Measurements from ENCODE around the gene TBC1D8B. TPM values are rescaled to one million over a fixed set of nuclear protein-coding genes. Genes with fewer than 3 reads are reported as not detected.
"Not testable (repeated sequence)": the region's sequence is repeated elsewhere in the genome, so short reads cannot be mapped to it uniquely, and the experiment has no call there.

The TBC1D8B gene
- total RNA-seq, 6 experiments from 2014 or later, result 6.6 to 9.6 (median 8.2) TPM

GRCh38 chrX:106811131-106811910, 8.8 kb downstream of the TBC1D8B start:
- no peaks in the 10 kb centered on the region for H3K9me3 ChIP-seq
- peak in 3 of 4 donors; percentile 44 to 68 (median 54) for ATAC-seq
- H3K27me3 ChIP-seq, result no peaks in the 10 kb centered on the region
- no peaks in the 10 kb centered on the region for H3K36me3 ChIP-seq
- TF ChIP-seq POLR2A (IDR thresholded peaks at IDR 0.05) (no peak), CTCF (IDR thresholded peaks at IDR 0.05) (no peak)
- intact Hi-C loops (cut with DNase I), result no loop called here
- peaks cover 0 to 9% (median 0%) of the 10 kb centered on the region in 4 donors for H3K4me1 ChIP-seq
- no peak for DNase-seq
- no peak overlapping the region for H3K4me3 ChIP-seq
- H3K27ac ChIP-seq, result no peak overlapping the region
- WGBS (ENCODE audit: insufficient coverage, low coverage, low lambda C conversion rate, missing lambda C conversion rate), result 33% methylated on average over 7 of the region's 7 CpGs

GRCh38 chrX:106812930-106813329, 10.5 kb downstream of the TBC1D8B start:
- intact Hi-C loops (cut with DNase I); ATAC-seq; H3K36me3 ChIP-seq; H3K9me3 ChIP-seq; H3K27ac ChIP-seq; H3K4me3 ChIP-seq; H3K4me1 ChIP-seq; H3K27me3 ChIP-seq; DNase-seq: not testable (repeated sequence)
- 72% methylated on average over 5 of the region's 5 CpGs for WGBS (ENCODE audit: insufficient coverage, low coverage, low lambda C conversion rate, missing lambda C conversion rate)

- H3K27ac ChIP-seq; H3K27me3 ChIP-seq; H3K36me3 ChIP-seq; H3K4me3 ChIP-seq; H3K9me3 ChIP-seq; ATAC-seq; H3K4me1 ChIP-seq; intact Hi-C loops (cut with DNase I); DNase-seq: not testable (repeated sequence)
- WGBS (ENCODE audit: insufficient coverage, low coverage, low lambda C conversion rate, missing lambda C conversion rate), result 93% methylated on average over 3 of the region's 3 CpGs
These were observed 11.6 kb downstream of the TBC1D8B start for GRCh38 chrX:106814093-106814492.

GRCh38 chrX:106862972-106863688, 60.7 kb downstream of the TBC1D8B start:
- DNase-seq, result peak in 1 of 3 donors; percentile 20

GRCh38 chrX:106863697-106864096, 61.2 kb downstream of the TBC1D8B start:
- Histone ChIP-seq H3K9me3 (no peaks in the 10 kb centered on the region), H3K36me3 (no peaks in the 10 kb centered on the region), H3K4me1 (no peaks in the 10 kb centered on the region), H3K27ac (no peak overlapping the region), H3K27me3 (no peaks in the 10 kb centered on the region), H3K4me3 (no peak overlapping the region)
- no peak for TF ChIP-seq CTCF (IDR thresholded peaks at IDR 0.05)
- no peak for TF ChIP-seq POLR2A (IDR thresholded peaks at IDR 0.05)
- 57% methylated on average over 1 of the region's 9 CpGs for WGBS (ENCODE audit: insufficient coverage, low coverage, low lambda C conversion rate, missing lambda C conversion rate)
- peak in 1 of 4 donors; percentile 19 for ATAC-seq
- peak in 1 of 3 donors; percentile 14 for DNase-seq
- intact Hi-C loops (cut with DNase I), result no loop called here

More at GRCh38 chrX:106862972-106863688, 60.7 kb downstream of the TBC1D8B start:
- peak in 3 of 4 donors; percentile 58 to 64 (median 60) for ATAC-seq
- Histone ChIP-seq H3K4me3 (no peak overlapping the region), H3K36me3 (no peaks in the 10 kb centered on the region), H3K27ac (no peak overlapping the region), H3K9me3 (no peaks in the 10 kb centered on the region), H3K4me1 (no peaks in the 10 kb centered on the region), H3K27me3 (no peaks in the 10 kb centered on the region)
- 8% methylated on average over 2 of the region's 13 CpGs for WGBS (ENCODE audit: insufficient coverage, low coverage, low lambda C conversion rate, missing lambda C conversion rate)
- intact Hi-C loops (cut with DNase I), result no loop called here
- TF ChIP-seq POLR2A (IDR thresholded peaks at IDR 0.05) (no peak), CTCF (IDR thresholded peaks at IDR 0.05) (peak; percentile 19 to 52 (median 44))

GRCh38 chrX:106872796-106873195, 70.3 kb downstream of the TBC1D8B start:
- H3K36me3 ChIP-seq; H3K4me1 ChIP-seq; intact Hi-C loops (cut with DNase I); H3K27ac ChIP-seq; DNase-seq; ATAC-seq; H3K9me3 ChIP-seq; H3K27me3 ChIP-seq; H3K4me3 ChIP-seq: not testable (repeated sequence)
- 90% methylated on average over 2 of the region's 2 CpGs for WGBS (ENCODE audit: insufficient coverage, low coverage, low lambda C conversion rate, missing lambda C conversion rate)
